Stimulated activated CD4-positive, alpha-beta T cell treated with anti-CD3 and anti-CD28 coated beads, Interleukin-1b, Interleukin-23, amount 100 ng/mL, for 48 hours (primary cell): ENCODE measurements around the gene STK32B.
"Not testable (repeated sequence)": the region's sequence is repeated elsewhere in the genome, so short reads cannot be mapped to it uniquely, and the experiment has no call there.

Experiments used
- DNase-seq: peaks from one replicate; pipeline ENCODE4 v3.0.0-alpha.2; 2020

Gene STK32B

DNA sequence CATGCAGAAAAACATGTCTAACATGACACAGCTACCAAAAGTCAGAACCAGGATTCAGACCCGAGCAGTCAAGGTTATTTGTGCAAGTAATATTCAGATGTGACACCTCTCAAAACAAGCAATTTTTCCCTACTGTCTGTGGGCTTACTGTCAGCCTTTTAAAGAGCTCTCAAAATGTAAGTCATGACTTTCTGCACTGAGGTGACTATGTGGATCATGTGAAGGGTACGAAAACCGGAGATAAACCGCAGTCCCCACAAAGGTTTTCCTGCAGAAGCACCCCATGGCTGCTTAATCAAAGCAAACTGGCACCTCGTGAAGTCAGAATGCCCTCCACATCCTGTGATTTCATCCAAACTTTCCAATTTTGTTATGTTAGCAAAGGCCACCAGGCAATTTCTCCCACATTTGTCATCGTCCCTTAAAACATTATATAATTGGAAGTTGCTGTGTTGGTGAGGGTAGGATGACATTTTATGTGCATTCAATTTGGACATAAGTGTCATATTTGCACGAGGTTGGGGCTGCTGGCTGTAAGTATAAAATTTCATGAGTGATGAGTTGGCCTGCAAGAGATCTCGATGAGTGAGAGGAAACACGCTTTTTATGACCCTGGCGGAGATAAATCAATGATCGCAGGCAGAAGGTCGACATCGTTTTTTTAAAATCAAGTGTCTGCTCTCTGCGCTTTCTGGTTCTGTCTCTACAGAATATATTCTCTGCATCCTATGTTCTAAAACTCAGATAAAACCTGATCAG is 161.2 kb downstream of the STK32B start:
- DNase-seq: no peak

DNA sequence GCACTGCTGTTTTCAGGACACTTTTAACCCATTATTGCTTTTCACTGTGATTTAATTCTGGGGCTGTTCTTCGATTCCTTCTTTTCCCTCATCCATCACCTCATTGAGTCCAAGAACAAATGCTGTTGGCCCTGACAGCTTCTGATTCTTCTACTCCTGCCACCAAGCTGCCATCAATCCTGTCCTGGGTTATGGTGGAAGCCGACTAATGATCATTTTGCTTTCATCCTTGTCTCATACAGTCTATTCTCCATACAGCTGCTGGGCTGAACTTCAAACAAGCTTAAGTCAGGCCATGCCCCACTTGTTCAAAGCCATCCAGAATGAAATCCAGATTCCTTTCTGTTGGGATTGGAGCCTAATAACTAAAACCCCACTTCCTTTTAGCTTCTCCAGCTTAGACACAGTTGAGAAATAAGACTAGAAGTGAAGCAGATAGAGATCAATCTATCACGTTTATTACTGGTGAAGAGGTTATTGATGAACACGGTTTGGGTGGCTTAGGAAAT is 161.9 kb downstream of the STK32B start:
- DNase-seq: no peak

DNA sequence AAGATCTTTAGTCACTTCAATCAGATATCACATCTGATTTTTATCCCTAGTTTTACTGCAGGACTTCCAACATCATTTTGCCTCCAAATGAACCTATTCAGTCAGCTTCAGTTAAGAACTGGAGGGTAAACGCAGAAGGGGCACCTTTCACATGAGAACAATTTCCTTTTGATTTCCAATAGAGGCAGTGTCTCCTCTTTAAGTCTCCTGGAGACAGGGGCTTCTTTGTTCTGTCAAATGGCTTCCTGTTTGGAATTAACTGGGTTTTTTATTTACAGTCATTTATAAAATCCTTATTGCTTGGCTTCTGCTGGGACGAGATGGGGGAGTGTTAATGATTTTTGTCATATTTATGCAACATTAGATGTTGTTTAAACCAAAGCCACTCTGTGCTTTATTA is 164.0 kb downstream of the STK32B start:
- DNase-seq: no peak

DNA sequence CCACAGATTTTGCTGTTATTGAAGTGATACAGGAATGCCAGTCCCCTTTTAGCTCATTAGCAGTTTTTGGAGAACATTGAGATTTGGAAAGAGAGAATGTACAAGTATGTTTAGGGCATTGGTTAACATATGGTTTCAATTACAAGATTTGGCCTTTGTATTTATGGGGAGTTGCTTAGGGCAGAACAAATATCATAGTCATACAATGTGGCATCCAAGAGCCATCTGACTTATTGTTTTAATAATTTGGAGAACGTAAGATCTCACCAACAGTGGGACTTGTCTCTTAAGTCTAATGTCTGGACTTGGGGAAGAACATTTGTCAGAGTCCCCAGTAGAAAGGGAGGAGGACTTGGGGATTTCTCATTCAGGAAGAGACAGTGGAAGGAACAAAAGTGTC is 166.1 kb downstream of the STK32B start:
- DNase-seq: no peak

DNA sequence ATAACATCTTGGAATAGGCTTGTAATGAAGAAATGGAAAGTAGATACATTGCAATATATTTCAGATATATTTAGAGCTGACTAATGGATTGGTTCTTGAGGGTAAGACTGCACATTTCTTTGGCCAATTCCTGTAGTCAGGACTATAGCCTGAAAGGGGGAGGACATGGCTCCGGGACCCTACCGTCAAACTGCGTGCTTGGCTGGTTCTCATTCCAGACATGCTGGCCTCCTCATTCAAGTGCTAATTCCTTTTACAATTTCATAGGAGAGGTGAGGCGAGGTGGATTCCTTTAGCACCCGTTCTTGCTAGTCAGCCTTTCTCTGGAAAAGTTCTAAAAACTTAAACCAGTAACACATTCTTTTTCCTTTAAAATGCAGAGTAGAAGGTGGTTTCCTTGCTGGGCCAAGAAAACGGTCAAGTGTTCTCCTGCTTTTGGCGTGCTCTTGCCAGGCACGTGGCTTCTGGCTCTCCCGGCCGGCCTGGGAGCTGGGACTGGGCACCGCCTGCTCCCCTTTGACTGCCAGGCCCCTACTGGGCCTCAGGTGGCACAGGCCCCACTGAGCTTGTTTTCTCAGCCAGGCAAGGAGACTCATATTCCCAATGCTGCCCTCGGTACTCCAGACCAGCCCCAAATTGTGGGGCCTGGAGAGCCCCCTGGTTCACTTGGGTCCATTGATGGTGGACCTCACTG is 167.2 kb downstream of the STK32B start:
- DNase-seq: no peak

DNA sequence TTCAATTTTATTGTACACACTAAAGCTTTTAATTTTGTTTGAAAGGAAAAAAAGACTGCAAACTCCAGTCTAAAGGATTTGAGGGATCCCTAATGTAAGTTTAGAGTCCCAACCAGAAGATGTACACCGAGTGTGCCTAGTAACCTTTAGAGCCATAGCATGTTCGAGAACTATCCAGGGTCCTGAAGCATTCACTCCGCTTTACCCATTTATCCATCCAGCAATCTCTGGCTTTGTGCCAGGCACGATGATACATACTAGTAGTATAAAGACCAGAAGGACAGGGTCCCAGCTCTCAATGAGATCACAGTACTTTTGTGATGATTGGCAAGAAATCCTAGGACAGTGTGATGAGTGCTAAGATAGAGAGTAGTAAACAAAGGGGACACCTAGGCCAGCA is 168.7 kb downstream of the STK32B start:
- DNase-seq: no peak

DNA sequence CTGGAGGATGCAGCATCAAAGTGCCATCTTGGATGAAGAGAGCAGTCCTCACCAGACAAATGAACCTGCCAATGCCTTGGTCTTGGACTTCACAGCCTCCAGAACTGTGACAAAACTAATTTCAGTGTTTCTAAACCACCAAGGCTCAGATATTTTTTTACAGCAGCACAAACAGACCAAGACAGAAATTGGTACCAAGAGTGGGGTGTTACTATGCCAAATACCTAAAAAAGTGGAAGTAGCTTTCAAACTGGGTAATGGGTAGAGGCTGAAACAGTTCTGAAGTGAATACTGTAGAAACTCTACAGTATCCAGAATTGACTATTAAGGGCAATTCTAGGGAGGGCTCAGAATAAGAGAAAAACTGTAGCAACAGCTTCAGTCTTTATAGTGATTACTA is 170.8 kb downstream of the STK32B start:
- no peak for DNase-seq

DNA sequence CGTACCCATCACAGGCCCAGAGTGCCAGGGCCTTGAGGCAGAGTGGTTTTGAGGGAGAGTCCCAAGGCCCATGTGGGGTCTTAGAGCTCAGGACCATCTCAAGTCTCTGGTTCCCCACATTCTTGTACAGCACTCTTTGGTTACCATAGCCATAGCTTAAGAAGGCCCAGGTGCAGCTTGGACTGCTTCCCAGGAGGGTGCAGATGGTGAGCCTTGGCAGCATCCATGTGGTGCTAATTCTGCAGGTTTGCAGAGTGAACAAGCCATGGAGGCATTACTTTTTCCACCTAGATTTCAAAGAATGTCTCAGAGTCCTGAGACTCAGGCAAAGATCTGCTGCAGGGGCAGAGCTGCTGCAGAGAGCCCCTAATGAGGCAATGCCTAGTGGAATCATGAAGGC is 171.7 kb downstream of the STK32B start:
- no peak for DNase-seq

DNA sequence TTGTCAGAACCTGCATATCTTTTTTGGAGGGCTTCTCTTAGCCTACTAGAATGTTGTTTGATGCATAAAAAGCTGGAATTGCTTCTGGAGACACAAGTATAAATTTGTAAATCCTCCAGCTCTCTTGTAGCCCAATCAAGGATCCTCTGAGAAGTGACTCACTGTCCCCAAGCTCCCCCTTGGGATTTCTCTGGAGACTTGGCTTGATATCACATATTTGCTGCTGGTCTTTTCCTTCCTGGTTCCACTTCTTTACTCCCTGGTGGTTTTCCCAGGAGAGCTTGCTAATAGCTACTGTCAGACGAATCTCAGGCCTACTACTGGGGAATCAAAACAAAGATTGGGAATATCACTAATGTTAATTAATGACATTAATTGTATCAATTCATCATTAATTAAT is 173.1 kb downstream of the STK32B start:
- no peak for DNase-seq

DNA sequence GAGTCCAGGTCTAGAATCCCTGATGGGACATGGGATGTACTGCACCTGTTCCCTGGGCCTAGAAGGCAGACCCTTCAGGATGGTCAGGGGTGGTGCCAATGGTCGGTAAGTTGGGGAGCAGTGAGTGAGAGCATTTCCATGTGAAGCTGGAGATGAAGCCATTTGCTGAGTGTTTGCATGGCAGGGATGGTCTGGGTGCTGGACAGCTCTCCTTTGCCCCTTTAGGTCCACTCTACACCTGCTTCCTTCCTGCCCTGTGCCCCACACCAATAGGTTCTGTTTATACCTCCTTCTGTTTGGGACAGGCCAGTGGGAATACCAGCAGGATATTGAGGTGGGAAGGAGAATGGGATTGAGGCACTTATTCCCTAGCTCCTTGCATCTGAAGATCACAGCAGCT is 181.3 kb downstream of the STK32B start:
- no peak for DNase-seq

DNA sequence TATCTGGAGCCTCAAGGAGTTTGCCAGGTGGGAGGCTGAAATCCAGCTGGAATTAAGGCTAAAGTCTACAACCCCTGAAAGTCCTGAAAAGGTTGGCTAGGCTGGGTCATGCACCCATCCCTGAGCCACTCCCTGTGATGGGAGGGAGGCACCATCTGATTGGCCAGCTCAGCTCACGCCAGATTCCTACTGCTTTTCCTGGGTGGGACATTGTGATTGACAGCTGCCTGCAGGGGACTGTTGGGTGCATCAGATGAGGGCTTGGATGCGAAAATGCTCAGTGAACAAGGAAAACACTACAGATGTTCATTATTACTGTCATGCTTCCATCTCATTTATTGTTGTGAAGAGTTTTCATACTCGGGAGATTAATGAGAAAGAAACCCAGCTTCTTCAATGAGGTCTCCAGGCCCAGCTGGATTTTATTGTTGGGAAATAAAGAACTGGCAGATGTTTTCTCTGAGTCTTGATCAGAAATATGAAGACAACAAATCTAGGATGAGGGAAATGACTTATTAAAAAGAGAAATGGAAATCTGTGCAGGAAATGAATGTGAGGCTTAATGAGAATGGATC is 185.9 kb downstream of the STK32B start:
- no peak for DNase-seq

DNA sequence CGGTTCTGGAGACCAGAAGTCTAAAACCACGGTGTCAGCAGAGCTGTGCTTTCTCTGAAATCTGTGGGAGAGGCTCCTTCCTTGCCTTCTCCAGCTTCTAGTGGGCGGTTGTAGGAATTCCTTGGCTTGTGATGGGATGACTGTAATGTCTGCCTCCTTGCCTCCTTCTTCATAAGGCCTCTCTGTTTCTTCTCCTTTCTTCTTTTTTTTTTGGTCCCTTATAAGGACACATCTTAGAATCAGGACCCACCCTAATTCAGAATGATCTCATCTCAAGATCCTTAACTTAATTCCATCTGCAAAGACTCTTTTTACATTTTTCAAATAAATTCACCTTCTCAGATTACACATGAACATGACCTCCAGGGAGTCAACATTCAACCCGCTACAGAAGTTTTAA is 186.9 kb downstream of the STK32B start:
- no peak for DNase-seq

DNA sequence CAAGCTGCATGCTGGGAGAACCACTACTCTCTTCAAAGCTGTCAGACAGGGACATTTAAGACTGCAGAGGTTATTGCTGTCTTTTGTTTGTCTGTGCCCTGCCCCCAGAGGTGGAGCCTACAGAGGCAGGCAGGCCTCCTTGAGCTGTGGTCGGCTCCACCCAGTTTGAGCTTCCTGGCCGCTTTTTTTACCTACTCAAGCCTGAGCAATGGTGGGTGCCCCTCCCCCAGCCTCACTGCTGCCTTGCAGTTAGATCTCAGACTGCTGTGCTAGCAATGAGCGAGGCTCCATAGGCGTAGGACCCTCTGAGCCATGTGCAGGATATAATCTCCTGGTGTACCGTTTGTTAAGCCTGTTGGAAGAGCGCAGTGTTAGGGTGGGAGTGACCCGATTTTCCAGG is 195.8 kb downstream of the STK32B start:
- DNase-seq: peak; percentile 2

DNA sequence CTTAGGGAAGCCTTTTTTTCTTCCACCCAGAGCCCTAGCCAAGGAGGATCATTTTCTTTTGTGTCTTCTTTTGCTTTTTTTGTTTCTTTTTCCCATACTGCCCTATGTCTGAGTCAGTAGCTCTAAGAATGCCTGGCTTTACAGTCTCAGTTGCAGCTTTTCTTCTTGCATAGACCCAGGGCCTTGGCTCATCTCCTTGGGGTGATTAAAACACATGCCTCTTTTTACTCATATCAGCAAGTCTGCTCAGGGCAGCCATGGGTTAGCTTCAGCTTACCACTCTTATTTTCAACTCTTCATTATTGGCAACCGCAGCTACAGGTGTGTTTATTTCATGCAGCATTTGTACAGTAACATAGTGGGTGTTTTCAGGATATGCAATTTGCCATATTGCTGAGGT is 196.5 kb downstream of the STK32B start:
- DNase-seq: no peak

DNA sequence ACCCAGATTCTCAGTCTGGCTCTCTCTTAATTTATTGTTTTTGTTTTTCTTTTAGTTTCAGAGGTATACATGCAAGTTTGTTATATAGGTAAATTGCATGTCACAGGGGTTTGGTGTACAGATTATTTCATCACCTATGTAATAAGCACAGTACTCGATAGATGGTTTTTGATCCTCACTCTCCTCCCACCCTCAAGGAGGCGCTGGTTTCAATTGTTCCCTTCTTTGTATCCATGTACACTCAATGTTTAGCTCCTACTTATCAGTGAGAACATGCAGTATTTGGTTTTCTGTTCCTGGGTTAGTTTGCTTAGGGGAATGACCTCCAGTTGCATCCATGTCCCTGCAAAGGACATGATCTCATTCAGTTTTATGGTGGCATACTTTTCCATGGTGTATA is 198.4 kb downstream of the STK32B start:
- no peak for DNase-seq

DNA sequence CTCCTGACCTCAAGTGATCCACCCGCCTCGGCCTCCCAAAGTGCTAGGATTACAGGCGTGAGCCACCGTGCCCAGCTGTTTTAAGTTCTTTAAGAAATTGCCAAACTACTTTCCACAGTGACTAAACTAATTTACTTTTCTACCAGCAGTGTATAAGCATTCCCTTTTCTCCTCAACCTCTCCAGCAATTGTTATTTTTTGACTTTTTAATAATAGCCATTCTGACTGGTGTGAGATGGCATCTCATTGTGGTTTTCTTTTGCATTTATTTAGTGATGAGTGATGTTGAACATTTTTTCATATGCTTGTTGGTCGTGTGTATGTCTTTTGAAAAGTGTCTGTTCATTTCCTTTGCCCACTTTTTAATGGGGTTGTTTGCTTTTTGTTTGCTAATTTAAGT is 199.3 kb downstream of the STK32B start:
- DNase-seq: not testable (repeated sequence)

DNA sequence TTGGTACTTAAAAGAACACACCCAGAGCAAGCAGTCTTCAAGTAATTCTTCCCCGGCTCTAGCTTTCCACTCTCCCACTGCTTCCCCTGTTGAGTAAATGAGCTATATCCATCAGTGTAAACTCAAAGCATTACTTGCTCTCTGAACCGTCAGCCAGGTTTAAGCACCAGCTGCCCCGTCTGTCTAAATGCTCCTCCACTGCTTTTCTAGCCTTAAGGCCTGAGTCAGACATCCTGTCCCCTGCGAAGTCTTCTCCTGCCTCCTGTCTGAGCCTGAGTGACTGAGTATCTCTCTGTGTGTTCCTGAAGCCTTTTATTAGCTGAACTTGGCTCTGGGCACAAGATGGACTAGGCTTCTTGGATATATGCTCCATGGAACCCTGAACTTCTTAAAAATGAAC is 205.1 kb downstream of the STK32B start:
- no peak for DNase-seq

DNA sequence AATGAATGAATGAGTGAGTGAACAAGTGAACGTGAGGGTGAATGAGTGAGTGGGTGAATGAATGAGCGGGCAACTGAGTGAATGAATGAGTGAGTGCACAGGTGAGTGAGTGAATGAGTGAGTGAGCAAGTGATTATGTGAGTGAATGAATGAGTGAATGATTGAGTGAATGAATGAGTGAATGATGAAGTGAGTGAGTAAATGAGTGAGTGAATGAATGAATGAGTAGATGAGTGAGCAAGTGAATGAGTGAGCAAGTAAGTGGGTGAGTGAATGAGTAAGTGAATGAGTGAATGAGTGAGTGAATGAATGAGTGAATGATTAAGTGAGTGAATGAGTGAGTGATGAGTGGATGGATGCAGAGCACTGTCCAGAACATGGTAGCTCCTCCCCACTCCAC is 205.8 kb downstream of the STK32B start:
- DNase-seq: no peak

DNA sequence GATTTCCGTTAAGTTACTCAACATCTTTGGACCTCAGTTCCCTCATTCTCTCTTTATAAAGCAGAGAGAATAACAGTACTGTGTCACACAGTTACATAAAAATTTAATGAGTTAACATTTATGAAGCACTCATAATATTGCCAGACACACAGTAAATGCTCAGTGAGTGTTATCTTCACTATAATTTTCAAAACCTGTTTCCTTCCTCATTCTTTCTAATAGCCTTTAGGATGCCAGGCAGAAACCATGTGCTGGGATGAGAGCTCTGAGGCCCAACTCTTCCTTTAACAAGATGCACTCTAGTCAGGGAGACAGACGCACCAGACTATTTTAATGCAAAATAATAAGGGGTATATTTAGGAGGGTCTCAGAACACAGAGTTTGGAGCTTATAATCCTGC is 208.2 kb downstream of the STK32B start:
- DNase-seq: no peak

DNA sequence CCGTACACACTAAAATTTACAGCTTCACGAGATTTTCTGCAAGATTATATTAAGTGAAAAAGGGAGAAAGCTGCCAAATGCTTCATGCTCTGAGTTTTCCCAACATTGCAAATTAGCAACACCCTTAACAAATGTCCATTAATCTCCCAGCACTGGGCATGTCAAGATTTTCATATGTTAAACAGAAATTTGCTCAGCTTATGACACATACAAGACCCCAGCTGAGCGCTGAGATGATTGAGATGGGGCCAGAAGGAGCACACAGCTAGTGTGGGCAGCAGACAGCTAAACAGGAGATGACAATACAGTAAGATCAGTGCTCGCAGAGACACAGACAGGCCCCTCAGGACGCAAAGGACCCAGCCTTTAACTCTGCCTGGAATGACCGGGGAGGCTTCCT is 208.8 kb downstream of the STK32B start:
- DNase-seq: no peak

DNA sequence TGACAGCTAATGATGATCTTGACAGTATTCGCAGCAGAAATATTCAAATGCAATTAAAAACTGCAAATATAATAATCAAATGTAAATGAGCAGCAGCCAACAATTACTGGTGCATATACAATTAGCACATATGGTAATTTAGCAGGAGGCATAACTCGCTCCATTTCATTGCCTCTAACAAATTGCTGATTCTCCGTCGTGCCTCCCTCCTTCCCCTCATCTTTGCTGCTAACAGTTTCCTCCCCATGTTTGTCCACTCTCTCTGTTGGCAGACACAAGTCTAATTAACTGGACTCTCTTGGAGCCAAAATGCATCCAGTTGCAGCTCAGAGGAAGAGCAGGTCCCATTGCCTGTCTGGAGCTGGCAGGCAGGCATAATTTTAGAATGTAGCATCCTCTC is 210.6 kb downstream of the STK32B start:
- DNase-seq: no peak

DNA sequence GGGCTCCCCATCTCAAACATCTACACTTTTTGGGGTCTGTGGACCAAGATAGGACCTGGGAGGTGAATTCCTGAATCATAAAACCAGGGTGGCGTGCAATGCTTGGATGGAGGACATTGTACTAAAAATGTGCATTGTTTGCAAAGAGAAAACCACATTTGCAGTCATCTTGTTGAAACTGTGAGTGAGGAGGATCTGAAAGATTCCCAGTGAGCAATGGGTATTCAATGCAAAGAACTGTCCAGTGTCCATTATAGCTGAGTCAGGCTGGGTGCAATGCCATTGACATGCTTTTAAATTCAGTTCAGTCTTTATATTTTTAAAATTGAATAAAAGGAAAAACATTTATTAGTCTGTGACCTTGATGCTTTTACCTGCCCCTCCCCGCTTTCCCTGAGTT is 215.7 kb downstream of the STK32B start:
- DNase-seq: no peak

DNA sequence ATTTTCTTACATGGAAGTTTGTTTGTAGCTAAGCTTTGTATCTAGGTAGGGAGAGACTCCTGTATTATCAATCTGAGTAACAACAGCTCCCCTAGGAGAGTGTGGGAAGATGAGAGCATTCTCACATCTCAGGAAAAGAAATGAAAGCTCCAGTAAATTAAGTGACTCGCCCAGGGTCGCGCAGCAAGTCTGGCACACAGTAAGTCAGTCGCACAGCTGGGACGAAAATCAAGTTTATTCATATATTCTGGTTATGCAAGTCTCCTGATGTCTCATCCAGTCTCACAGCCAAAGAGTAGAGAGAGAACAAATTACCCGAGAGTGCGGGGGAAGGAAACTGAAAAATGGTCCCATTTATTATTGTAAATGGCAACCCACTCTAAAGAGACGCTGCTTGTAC is 216.1 kb downstream of the STK32B start:
- DNase-seq: no peak

DNA sequence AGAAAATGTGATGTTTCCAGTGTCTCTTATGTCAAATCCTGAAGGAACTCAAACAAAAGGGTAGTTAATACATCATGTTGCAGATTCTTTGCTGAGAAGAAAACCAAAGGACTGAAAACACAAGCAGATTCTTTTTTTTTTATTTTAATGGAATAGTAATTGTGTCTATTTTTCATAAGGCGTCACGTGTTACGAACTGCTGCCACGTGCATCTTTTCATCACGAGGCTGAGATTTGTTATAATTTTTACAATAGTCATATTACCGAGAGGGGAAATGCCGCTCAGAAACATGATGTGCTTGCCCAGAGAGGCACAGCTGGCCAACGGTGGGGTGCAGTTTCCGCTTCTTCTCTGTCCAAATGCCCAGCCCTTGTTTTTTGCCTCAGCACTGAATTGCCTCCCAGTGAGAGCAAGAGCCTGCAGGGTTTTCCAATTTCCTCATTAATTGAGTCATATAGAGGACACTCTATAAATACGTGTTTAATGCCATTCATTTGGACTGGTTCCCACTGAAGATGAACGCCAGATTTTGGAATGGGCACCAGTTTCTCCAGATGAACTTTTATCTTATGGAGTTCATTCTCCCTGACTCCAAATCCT is 225.3 kb downstream of the STK32B start:
- no peak for DNase-seq
